ENCODE measurements around the gene MTO1. TPM values are rescaled to one million over a fixed set of nuclear protein-coding genes. Genes with fewer than 3 reads are reported as not detected.

MTO1 gene, protein sequence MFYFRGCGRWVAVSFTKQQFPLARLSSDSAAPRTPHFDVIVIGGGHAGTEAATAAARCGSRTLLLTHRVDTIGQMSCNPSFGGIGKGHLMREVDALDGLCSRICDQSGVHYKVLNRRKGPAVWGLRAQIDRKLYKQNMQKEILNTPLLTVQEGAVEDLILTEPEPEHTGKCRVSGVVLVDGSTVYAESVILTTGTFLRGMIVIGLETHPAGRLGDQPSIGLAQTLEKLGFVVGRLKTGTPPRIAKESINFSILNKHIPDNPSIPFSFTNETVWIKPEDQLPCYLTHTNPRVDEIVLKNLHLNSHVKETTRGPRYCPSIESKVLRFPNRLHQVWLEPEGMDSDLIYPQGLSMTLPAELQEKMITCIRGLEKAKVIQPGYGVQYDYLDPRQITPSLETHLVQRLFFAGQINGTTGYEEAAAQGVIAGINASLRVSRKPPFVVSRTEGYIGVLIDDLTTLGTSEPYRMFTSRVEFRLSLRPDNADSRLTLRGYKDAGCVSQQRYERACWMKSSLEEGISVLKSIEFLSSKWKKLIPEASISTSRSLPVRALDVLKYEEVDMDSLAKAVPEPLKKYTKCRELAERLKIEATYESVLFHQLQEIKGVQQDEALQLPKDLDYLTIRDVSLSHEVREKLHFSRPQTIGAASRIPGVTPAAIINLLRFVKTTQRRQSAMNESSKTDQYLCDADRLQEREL
- total RNA-seq, result 43.7 and 44.6 TPM in 2 replicates

DNA sequence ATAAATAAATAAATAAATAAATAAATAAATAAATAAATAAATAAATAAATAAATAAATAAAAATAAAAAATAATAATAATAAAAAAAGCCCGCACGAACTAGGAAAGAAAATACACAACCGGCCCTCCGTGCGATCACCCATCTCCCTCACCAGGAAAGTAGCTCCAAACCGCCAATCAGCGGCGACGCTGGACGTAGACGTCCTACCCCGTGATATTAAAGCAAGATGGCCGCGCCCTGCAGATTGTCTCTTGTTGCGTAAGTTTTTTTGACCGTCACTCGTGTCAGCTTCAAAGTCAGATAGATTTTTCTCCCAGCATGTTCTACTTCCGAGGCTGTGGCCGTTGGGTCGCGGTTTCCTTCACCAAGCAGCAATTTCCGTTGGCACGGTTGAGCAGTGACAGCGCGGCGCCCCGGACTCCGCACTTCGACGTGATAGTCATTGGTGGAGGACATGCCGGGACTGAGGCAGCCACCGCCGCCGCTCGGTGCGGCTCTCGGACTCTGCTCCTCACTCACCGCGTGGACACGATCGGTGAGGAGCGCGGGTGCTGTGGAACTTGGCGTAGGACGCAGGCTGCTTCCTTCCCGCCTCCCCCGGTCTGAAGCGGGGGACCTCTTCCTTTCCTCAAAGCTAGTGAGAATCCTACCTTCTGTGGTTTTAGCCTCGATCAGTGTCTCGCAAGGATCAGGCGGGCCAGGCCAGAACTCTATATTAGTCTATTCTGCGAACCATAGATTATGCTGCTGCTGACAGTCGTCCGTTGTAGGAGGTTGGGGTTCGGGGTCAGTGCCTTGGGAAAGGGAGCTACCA is at the start of gene MTO1:
MTO1 (plus strand) TSS at position 201 of the 814 bp plus-strand sequence; CDS start at position 319, 118 bp downstream.
- intact Hi-C loops (cut with micrococcal nuclease), result loop anchor here (1.0 to 5.0 kb wide), 10 partner anchors 9 to 839 kb away; partner anchors contain the start of genes CGAS, EEF1A1, KCNQ5 and SLC17A5

DNA sequence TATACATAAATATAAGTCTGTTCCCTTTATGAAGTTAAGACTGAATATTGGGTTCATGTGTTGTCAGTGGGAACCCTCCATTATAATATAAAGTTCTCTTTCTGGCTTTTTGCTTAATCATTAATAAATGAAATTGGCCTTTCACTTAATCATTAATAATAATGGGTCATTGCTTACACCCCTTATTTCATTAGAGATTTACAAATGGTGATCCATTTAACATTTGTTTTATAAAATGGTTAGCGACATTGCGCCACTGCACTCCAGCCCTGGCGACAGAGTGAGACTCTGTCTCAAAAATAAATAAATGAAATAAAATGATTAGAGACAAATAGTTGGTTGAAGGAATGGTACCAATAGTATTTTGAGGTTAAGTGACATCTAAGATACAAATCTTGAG is 48.4 kb upstream of the MTO1 start:
- intact Hi-C loops (cut with micrococcal nuclease), result no loop called here

DNA sequence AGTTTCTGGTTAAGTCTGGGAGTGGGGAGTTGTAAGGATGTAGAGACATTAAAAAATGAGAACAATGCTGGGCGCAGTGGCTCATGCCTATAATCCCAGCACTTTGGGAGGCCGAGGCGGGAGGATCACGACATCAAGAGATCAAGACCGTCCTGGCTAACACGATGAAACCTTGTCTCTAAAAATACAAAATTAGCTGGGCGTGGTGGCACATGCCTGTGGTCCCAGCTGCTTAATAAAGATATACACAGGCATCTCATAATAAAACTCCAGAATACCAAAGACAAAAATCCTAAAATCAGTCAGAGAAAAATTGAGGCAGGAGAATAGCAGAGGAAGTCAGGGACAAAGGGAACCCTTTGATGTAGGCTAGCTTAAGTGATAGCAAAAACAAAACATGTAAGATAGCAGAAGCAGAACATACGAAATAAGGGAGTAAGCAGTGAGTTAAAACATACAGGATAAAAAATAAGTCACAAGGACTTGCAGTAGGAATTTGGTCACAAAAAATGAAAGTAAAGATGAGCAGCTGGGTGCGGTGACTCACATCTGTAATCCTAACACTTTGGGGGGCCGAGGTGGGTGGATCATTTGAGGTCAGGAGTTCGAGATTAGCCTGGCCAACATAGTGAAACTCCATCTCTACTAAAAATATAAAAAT is 43.3 kb upstream of the MTO1 start:
- intact Hi-C loops (cut with micrococcal nuclease), result no loop called here

DNA sequence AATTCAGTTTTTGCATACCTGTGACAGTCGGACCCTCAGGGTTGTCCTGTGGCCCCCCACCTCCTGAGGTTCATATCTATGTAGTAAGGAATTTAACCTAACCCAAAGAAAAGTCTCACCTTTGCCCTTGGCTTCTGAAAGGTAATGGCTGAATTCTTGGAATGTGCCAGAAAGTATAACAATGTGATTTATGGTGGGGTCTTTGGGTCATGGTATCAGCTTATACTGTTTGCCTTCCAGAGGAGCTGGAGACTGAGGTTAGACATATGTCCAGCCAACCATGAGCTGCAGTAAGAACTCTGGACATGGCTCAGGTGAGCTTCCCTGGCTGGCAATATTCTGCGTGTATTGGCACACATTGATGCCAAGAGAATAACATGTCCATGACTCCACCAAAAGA is 40.0 kb upstream of the MTO1 start:
- intact Hi-C loops (cut with micrococcal nuclease), result no loop called here

DNA sequence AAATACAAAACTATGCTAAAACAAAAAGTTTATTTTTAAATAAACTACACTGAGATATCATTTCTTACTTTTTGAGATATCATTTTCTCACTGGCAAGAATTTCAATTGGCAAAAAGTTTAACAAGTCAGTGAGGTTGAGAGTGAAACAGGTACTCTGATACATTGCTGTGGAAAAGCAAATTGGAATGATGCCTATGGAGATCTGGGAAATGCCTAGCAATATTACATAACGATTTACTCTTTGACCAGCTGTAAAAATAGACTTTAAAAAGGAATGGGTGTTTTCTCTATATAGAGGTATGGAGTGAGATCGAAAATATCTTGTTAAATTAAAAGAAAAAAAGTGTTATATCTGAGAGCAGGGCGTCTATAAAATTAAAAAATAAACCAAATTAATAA is 26.3 kb upstream of the MTO1 start:
- intact Hi-C loops (cut with micrococcal nuclease), result no loop called here

DNA sequence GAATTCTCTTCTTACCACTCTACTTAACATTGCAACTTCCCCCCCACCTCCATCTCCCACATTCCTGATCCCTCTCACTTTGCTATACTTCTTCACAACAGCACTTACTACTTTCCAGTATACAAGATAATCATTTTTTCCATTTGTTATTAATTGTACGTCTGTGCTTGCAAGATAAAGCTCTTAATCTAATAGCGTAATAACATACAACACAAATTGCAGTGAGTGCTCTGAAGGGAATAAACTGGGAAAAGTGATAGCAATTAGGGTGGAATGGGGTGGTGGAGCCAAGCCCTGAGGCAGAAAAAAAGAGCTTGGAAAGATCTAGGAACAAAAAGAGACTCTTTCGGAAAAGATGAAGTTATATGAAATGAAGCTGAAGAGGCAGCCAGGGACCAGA is 18.0 kb upstream of the MTO1 start:
- intact Hi-C loops (cut with micrococcal nuclease), result no loop called here

DNA sequence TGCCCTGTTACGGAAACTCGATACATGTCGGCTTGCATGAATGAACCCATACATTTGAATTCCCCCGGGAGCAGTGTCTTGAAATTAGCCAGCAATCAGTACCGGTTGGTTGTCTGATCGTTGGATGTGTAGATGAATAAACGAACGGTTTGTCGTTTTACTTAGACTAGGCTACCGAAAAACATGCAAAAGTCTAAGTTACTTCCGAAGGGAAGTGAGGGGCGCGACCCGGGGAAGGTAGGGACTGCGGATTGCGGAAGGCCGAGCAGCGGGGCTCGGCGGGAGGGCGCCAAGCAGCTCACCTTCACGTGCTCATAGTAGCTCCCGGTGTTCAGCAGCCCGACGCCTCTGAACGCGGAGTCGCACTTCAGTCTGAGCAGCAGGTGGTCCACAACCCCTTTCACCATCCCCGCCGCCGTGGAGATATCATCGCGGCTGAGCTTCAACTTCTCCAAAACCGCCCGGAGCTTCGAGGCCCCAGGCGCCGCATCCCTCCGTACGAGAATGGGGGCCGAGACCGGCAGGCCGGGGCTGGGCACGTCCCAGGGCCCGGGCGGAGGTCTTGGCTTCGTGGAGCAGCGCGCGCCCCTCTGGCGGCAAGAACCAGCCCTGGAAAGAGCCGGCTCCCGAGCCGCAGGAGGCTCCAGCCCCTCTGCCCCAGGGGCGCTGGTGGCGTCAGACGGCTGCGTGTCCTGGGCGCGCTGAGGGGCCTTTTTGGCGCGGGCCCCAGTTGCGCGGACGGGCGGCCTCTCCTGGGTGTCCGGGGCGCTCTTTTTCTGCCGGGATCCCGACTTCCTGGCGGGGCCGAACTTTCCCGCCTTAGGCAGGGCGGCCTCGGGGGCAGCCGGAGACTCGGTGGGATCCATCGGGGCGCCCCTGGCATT is 10.1 kb upstream of the MTO1 start:
- intact Hi-C loops (cut with micrococcal nuclease), result loop anchor here (1.0 to 10.0 kb wide), 9 partner anchors 10 to 1793 kb away; partner anchors contain the start of genes COX7A2, EEF1A1, KHDC1 and MTO1

DNA sequence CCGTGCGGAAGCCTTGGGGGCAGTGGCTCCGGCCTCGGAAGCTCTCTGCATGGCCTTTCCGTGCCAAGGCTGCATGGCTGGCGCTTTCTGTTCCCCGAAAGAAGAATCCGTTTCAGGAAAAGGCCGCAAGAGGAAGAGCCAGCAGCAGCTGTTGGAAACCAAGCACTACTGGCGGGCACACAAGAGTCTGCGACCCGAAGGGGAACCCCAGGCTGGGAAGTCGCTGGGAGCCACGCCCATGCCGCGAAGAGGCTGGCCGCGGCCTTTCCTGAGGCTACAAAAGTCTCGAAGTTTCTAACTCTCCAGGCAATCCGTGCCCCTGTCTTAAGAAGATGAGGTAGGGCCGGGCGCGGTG is 9.5 kb upstream of the MTO1 start, which contains the start of gene CGAS:
CGAS (minus strand) TSS at position 191 of the 355 bp plus-strand sequence; CDS start at position 75, 116 bp downstream.
- intact Hi-C loops (cut with micrococcal nuclease), result loop anchor here (1.0 to 10.0 kb wide), 7 partner anchors 9 to 1793 kb away; partner anchors contain the start of genes COX7A2, EEF1A1, KHDC1 and MTO1

DNA sequence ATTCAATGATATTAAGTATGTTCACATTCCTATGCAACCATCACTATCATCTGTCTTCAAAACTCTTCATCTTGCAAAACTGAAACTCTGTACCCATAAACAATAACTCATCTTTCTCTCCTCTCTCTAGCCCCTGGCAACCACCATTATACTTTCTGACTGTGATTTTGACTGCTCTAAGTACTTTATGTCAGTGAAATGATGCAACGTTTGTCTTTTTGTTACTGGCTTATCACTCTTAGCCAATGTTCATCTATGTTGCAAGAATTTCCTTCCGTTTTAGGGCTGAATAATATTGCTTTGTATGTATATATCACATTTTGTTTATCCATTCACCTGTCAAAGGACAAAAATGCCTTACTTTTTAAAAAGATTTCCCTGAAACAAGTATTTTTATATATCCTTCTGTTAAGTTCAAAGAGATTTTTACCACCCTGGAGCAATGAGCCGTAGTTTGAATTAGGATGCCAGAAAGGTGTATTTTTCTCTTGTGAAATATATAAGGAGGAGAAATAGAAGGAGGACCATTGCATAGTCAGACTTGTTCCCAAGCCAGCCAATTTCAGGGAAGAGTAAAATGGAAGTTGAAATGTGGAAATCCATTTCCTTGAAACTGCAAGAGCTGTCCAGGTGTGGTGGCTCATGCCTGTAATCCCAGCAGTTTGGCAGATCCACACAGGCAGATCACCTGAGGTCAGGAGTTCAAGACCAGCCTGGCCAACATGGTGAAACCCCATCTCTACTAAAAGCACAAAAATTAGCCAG is 5.5 kb upstream of the MTO1 start:
- intact Hi-C loops (cut with micrococcal nuclease), result loop anchor here (10.0 kb wide), 1 partner anchor 1789 kb away; the partner anchor contains the start of gene COX7A2

DNA sequence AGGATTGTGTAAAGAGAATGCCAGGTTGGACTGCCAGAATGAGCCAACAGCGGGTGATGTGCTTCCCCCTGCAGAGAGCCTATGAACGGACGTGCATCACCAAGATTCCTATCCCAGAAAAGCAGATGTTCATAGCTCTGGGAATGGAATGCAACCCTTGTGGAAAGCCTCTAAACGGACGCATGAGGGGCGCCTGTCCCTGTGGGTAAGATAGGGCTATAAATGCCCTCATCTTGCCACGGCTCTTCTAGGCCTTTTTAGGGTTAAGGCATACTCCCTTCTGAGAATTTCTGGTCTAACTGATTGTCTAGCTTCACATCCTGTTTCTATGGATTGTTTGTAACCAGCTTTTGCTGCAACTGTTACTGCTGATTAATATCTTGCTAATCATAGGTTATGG is 2.1 kb upstream of the MTO1 start:
- intact Hi-C loops (cut with micrococcal nuclease), result loop anchor here (10.0 kb wide), 1 partner anchor 1785 kb away; the partner anchor contains the start of gene COX7A2

DNA sequence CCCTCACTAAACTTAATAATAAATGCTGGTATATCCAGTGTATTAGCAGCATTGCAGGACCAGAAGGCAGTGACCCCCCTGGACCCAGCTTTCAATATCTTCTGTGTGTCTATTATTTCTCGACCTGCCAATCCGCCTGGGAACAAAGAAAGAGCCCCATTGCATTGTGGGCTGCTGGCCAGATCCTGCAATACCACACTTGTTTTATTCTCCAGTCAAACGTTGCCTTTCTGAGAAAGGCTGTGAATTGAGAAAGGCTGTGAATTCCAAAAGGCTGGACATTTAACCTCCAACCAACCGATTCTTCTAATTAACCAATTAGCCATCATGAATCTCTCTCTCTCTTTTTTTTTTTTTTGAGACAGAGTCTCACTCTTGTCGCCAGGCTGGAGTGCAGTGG is 1.5 kb upstream of the MTO1 start:
- intact Hi-C loops (cut with micrococcal nuclease), result loop anchor here (5.0 kb wide), 3 partner anchors 127 to 838 kb away; partner anchors contain the start of gene KCNQ5

DNA sequence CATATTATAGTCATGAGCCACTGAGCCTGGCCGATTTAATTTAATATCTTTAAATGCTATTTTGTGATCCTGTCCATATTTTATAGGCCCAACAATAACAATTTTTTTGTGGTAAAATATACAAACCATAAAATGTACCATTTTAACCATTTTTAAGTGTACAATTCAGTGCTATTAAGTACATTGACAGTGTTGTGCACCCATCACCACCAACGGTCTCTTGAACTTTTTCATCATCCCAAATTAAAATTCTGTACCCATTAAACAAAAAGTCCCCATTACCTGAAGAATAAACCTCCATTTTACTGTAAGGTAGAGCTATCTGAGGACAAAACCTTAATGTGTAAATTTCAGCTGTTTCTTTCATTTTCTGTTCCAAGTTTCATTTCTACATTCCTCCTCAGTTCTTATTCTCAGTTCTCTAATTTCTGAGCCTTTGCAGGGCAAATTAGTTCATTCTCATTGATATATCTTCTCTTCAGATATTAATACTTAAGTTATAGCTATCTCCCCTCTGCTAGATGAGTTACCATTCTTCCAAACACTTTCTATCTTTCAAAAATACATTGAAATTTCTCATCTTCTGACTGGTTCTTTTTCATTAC is 10.3 kb downstream of the MTO1 start:
- intact Hi-C loops (cut with micrococcal nuclease), result loop anchor here (1.0 kb wide), 1 partner anchor 10 kb away; the partner anchor contains the start of gene MTO1

DNA sequence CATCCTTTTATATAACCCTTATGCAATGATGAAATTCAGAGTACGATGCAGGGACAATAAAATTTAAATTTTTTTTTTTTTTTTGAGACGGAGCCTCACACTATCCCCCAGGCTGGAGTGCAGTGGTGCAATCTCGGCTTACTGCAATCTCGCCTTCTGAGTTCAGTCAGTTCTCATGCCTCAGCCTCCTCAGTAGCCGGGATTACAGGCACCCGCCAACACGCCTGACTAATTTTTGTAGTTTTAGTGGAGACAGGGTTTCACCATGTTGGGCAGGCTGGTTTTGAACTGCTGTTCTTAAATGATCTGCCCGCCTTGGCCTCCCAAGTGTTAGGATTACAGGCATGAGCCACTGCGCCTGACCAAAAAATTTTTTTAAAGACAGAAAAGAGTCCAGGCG is 15.2 kb downstream of the MTO1 start:
- intact Hi-C loops (cut with micrococcal nuclease), result no loop called here

DNA sequence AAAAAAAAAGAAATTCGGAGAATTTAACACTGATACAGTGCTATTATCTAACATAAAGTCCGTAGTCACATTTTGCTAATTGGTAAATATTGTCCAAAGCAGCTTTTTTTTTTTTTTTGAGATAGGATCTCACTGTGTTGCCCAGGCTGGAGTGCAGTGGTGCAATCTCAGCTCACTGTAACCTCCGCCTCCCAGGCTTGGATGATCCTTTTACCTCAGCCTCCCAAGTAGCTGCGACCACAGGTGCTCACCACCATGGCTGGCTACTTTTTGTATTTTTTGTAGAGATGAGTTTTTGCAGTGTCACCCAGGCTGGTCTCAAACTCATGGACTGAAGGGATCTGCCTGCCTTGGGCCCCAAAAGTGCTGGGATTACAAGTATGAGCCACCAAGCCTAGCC is 15.9 kb downstream of the MTO1 start:
- intact Hi-C loops (cut with micrococcal nuclease), result no loop called here

DNA sequence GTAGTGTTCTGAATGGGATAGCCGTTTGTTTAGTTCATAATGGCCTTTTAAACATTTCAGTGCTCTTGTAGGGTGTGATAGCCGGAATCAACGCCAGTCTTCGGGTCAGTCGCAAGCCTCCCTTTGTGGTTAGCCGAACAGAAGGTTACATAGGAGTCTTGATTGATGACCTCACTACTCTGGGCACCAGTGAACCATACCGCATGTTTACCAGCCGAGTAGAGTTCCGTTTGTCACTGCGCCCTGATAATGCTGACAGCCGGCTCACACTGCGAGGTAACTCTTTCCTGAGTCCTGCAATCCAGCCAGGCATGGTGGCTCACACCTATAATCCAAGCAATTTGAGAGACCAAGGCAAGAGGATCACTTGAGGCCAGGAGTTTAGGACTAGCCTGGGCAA is 20.4 kb downstream of the MTO1 start:
- intact Hi-C loops (cut with micrococcal nuclease), result no loop called here

DNA sequence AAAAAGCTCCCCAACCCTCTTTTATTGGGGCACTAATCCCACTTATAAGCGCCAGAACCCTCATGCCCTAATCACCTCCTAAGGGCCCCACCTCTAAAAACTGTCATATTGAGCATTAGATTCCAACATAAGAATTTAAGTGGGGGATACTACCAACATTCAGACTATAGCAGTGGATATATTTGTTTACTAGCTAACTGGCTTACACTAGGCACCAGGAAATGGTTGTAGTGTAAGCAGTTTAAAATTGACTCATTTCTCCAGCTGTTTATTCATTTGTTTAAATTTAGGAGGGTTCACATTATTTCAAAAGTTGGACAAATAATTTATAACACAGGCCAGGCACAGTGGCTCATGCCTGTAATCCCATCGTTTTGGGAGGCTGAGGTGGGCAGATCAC is 22.9 kb downstream of the MTO1 start:
- intact Hi-C loops (cut with micrococcal nuclease), result no loop called here

DNA sequence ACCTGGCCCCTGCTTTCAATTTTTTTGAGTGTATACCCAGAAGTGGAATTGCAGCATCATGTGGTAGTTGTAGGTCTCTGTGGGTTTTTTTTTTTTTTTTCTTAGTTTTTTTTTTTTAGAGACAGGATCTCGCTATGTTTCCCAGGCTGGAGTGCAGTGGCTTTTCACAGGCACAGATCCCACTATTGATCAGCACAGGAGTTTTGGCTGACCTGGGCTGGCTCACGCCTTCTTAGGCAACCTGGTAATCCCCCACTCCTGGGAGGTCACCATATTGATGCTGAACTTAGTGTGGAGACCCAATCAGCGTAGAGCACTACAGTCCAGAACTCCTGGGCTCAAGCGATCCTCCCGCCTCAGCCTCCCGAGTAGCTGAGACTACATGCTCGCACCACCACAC is 25.9 kb downstream of the MTO1 start:
- intact Hi-C loops (cut with micrococcal nuclease), result no loop called here

DNA sequence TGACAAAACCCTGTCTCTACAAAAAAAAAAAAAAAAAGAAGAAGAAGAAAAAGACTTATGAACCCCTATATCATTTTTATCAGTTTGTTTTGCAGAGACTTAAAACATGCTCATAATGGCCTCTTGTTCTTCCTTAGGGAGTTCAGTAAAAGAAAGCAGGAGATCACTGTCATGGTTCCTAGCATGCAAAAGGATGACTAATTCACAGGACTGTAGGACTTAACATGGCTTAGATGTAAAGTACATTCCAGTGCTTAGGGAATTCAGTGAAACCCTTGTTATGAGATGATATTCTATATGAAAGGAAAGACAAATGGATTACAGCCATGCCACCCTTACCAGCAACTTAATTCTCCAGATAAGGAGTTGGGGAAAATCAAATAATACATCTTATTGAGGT is 29.8 kb downstream of the MTO1 start:
- intact Hi-C loops (cut with micrococcal nuclease), result no loop called here
